ENCODE measurements around the gene USP8. TPM values are rescaled to one million over a fixed set of nuclear protein-coding genes. Genes with fewer than 3 reads are reported as not detected.
"Not testable (repeated sequence)": the region's sequence is repeated elsewhere in the genome, so short reads cannot be mapped to it uniquely, and the experiment has no call there.

The USP8 gene
- total and polyA plus RNA-seq, 2 donors (not counting 1 experiment from before 2014, with no cell fraction given), result 25.7 to 126 TPM

DNA sequence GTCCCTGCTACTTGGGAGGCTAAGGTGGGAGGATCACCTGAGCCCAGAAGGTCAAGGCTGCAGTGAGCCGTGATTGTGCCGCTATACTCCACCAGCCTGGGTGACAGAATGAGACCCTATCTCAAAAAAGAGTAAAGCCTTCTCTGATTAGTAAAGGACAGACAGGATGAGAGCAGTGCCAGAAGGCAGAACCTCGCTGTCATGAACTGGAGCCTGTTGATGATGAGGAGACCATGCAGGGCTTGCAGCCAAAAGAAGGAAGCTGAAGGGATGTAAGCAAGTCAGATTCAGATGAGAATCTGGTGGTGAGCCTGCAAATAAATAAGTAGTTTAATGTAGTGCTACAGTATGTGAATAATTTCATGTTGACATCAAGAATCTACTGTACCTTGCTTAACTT is 69.4 kb downstream of the USP8 start:
- no peaks in the 10 kb centered on the region for H3K4me1 ChIP-seq (ENCODE audit: control insufficient read depth in 2 of 2, insufficient read depth in 2 of 2, low read length in 2 of 2)
- TF ChIP-seq, protein P1, sequence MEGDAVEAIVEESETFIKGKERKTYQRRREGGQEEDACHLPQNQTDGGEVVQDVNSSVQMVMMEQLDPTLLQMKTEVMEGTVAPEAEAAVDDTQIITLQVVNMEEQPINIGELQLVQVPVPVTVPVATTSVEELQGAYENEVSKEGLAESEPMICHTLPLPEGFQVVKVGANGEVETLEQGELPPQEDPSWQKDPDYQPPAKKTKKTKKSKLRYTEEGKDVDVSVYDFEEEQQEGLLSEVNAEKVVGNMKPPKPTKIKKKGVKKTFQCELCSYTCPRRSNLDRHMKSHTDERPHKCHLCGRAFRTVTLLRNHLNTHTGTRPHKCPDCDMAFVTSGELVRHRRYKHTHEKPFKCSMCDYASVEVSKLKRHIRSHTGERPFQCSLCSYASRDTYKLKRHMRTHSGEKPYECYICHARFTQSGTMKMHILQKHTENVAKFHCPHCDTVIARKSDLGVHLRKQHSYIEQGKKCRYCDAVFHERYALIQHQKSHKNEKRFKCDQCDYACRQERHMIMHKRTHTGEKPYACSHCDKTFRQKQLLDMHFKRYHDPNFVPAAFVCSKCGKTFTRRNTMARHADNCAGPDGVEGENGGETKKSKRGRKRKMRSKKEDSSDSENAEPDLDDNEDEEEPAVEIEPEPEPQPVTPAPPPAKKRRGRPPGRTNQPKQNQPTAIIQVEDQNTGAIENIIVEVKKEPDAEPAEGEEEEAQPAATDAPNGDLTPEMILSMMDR (IDR thresholded peaks at IDR 0.05), result no peak
- no peak for TF ChIP-seq EZH2 (IDR thresholded peaks at IDR 0.05; ENCODE audit: borderline replicate concordance, insufficient read depth, low read depth, low read length, poor library complexity, severe bottlenecking)
- Mint-ChIP-seq H3K4me1 (no peaks in the 10 kb centered on the region), H3K27ac (peak overlapping the region; percentile 7), H3K4me3 (no peak overlapping the region), H3K9me3 (ENCODE audit: insufficient read depth) (no peaks in the 10 kb centered on the region), H3K27me3 (no peaks in the 10 kb centered on the region)
- WGBS (ENCODE audit: insufficient coverage), result 100% methylated on average over 3 of the region's 3 CpGs
- H2AFZ ChIP-seq (ENCODE audit: insufficient read depth, low read depth, low read length, poor library complexity, severe bottlenecking), result no peak overlapping the region
- no peak overlapping the region for H3K27ac ChIP-seq (ENCODE audit: low read length in 2 of 2)
- ChIA-PET CTCF (no interaction called here), POLR2A (no interaction called here)
- H3K36me3 ChIP-seq (replicated peaks in 1 of 2; ENCODE audit: control extremely low read depth in 1 of 2, control insufficient read depth in 1 of 2, extremely low read depth in 1 of 2, insufficient read depth in 2 of 2, low read length in 1 of 2), result peaks cover 17 to 83% of the 10 kb centered on the region in 2 experiments
- H3K79me2 ChIP-seq (ENCODE audit: control insufficient read depth, insufficient read depth, low read length), result no peaks in the 10 kb centered on the region
- no peaks in the 10 kb centered on the region for H3K9me3 ChIP-seq (ENCODE audit: control extremely low read depth in 1 of 3, control insufficient read depth in 2 of 3, insufficient read depth in 1 of 3, low read length in 2 of 3)
- intact Hi-C loops (cut with micrococcal nuclease), result loop anchor here (10.0 kb wide), 1 partner anchor 101 kb away; no protein-coding TSS in a partner anchor
- no peaks in the 10 kb centered on the region for H4K20me1 ChIP-seq (ENCODE audit: control insufficient read depth, insufficient read depth, low read length, poor library complexity, severe bottlenecking)
- DNase-seq, result no peak
- H3K4me2 ChIP-seq (replicated peaks; ENCODE audit: low read depth, low read length, poor library complexity, severe bottlenecking), result no peak overlapping the region
- no peak overlapping the region for H3K4me3 ChIP-seq (ENCODE audit: control extremely low read depth in 1 of 5, extremely low read depth in 1 of 5, insufficient read depth in 1 of 5, low read depth in 2 of 5, low read length in 4 of 5)
- no peak overlapping the region for H3K9ac ChIP-seq (ENCODE audit: low read length)
- no peaks in the 10 kb centered on the region for H3K27me3 ChIP-seq (replicated peaks in 1 of 4; ENCODE audit: control extremely low read depth in 1 of 4, control insufficient read depth in 3 of 4, insufficient read depth in 4 of 4, low read length in 3 of 4)
- ATAC-seq (ENCODE audit: low read depth), result no peak

GRCh38 chr15:50494547-50494946 is 70.3 kb downstream of the USP8 start:
- WGBS (ENCODE audit: insufficient coverage), result 100% methylated on average over 1 of the region's 2 CpGs
- H3K27me3 Mint-ChIP-seq; H3K9me3 ChIP-seq (ENCODE audit: control extremely low read depth in 1 of 3, control insufficient read depth in 2 of 3, insufficient read depth in 1 of 3, low read length in 2 of 3); H3K79me2 ChIP-seq (ENCODE audit: control insufficient read depth, insufficient read depth, low read length); H3K27ac Mint-ChIP-seq; H3K4me3 Mint-ChIP-seq; ATAC-seq (ENCODE audit: low read depth); H3K4me1 Mint-ChIP-seq; H4K20me1 ChIP-seq (ENCODE audit: control insufficient read depth, insufficient read depth, low read length, poor library complexity, severe bottlenecking); H3K4me1 ChIP-seq (ENCODE audit: control insufficient read depth in 2 of 2, insufficient read depth in 2 of 2, low read length in 2 of 2); H3K9ac ChIP-seq (ENCODE audit: low read length); H3K4me2 ChIP-seq (replicated peaks; ENCODE audit: low read depth, low read length, poor library complexity, severe bottlenecking); H2AFZ ChIP-seq (ENCODE audit: insufficient read depth, low read depth, low read length, poor library complexity, severe bottlenecking); H3K27me3 ChIP-seq (replicated peaks in 1 of 4; ENCODE audit: control extremely low read depth in 1 of 4, control insufficient read depth in 3 of 4, insufficient read depth in 4 of 4, low read length in 3 of 4); H3K4me3 ChIP-seq (ENCODE audit: control extremely low read depth in 1 of 5, extremely low read depth in 1 of 5, insufficient read depth in 1 of 5, low read depth in 2 of 5, low read length in 4 of 5); H3K9me3 Mint-ChIP-seq (ENCODE audit: insufficient read depth); DNase-seq; H3K27ac ChIP-seq (ENCODE audit: low read length in 2 of 2); POLR2A ChIA-PET; CTCF ChIA-PET: not testable (repeated sequence)
- peaks cover 22 to 91% of the 10 kb centered on the region in 2 experiments for H3K36me3 ChIP-seq (replicated peaks in 1 of 2; ENCODE audit: control extremely low read depth in 1 of 2, control insufficient read depth in 1 of 2, extremely low read depth in 1 of 2, insufficient read depth in 2 of 2, low read length in 1 of 2)
- intact Hi-C loops (cut with micrococcal nuclease), result loop anchor here (10.0 kb wide), 1 partner anchor 100 kb away; no protein-coding TSS in a partner anchor

Measured in B cell (primary cell).